ENCODE data around the gene RAB11A. TPM values are rescaled to one million over a fixed set of nuclear protein-coding genes. Genes with fewer than 3 reads are reported as not detected.

RAB11A gene
- total RNA-seq, 1 donor from 2014 or later: 151 TPM

DNA sequence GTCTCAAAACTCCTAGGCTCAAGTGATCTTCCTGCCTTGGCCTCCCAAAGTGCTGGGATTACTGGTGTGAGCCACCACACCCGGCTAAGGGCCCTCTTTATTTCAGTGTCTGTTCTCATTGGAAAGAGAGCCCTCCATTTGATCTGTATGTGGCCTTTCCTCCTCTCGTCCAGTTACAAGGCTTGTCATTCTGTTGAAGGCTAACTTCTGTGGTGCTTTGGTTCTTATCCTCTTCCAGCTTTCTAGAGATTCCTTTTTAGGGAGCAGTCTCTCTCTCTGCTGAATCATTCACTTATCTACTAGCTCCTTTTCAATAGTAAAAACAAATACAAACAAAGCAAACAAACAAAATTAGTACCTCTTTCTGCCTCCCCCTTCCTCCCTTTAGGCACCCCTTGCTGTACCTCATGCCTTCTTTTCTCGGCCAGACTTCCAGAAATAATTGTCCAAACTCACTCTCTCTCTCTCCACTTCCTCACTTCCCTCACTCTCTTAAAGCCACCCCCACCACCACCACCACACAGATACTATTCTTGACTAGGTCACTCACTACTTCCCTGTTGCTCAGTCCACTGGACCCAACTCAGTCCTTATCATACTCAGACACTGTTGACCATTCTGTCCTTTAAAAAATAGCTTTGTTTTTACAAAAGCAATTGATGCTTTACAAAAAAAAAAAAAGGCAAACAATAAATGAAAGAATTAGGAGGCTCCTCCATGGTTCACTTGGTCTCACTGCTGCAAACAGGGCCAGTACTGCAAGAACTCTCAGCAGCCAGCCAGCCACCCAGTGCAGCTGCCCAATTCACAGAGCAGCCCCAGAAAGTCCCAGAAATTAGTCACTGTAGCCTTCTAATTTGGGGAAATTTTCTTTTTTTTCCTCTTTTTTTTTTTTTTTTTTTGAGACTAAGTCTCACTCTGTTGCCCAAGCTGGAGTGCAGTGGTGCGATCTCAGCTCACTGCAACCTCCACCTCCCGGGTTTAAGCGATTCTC, 31.7 kb upstream of the RAB11A start:
- H3K9me3 ChIP-seq: no peaks in the 10 kb centered on the region
- intact Hi-C loops (cut with DNase I): no loop called here
- no peaks in the 10 kb centered on the region for H3K27me3 ChIP-seq
- no peak overlapping the region for H3K4me3 ChIP-seq
- TF ChIP-seq POLR2AphosphoS5 (IDR thresholded peaks at IDR 0.05; ENCODE audit: insufficient read depth in 1 of 2, low read depth in 1 of 2): no peak
- no peak for TF ChIP-seq CTCF (IDR thresholded peaks at IDR 0.05)
- no peak for TF ChIP-seq POLR2A (IDR thresholded peaks at IDR 0.05)
- peaks cover 25% of the 10 kb centered on the region for H3K4me1 ChIP-seq
- no peaks in the 10 kb centered on the region for H3K36me3 ChIP-seq
- DNase-seq (ENCODE audit: extremely low spot score in 2 of 2): no peak
- no peak overlapping the region for H3K27ac ChIP-seq

- Histone ChIP-seq H3K27me3 (no peaks in the 10 kb centered on the region), H3K4me3 (no peak overlapping the region), H3K36me3 (no peaks in the 10 kb centered on the region), H3K27ac (no peak overlapping the region), H3K4me1 (peaks cover 7% of the 10 kb centered on the region), H3K9me3 (no peaks in the 10 kb centered on the region)
- no peak for DNase-seq (ENCODE audit: extremely low spot score in 2 of 2)
- TF ChIP-seq CTCF (IDR thresholded peaks at IDR 0.05): no peak
- TF ChIP-seq POLR2A (IDR thresholded peaks at IDR 0.05): no peak
- intact Hi-C loops (cut with DNase I): no loop called here
Measured at GRCh38 chr15:65839354-65839901, 29.9 kb upstream of the RAB11A start.

GRCh38 chr15:65839985-65840384, 29.3 kb upstream of the RAB11A start:
- intact Hi-C loops (cut with DNase I): loop anchor here (5.0 kb wide), 1 partner anchor 1162 kb away; no protein-coding TSS in a partner anchor
- peaks cover 4% of the 10 kb centered on the region for H3K4me1 ChIP-seq
- no peak for DNase-seq (ENCODE audit: extremely low spot score in 2 of 2)
- no peaks in the 10 kb centered on the region for H3K9me3 ChIP-seq
- no peak overlapping the region for H3K27ac ChIP-seq
- H3K4me3 ChIP-seq: no peak overlapping the region
- no peaks in the 10 kb centered on the region for H3K36me3 ChIP-seq
- no peaks in the 10 kb centered on the region for H3K27me3 ChIP-seq
- TF ChIP-seq POLR2A (IDR thresholded peaks at IDR 0.05) (no peak), POLR2AphosphoS5 (IDR thresholded peaks at IDR 0.05; ENCODE audit: insufficient read depth in 1 of 2, low read depth in 1 of 2) (no peak), CTCF (IDR thresholded peaks at IDR 0.05) (no peak)

GRCh38 chr15:65841121-65841930, 28.0 kb upstream of the RAB11A start:
- Histone ChIP-seq H3K4me1 (peaks cover 4% of the 10 kb centered on the region), H3K9me3 (no peaks in the 10 kb centered on the region), H3K27ac (no peak overlapping the region), H3K36me3 (no peaks in the 10 kb centered on the region), H3K4me3 (no peak overlapping the region), H3K27me3 (no peaks in the 10 kb centered on the region)
- DNase-seq (ENCODE audit: extremely low spot score in 2 of 2): no peak
- TF ChIP-seq POLR2A (IDR thresholded peaks at IDR 0.05) (no peak), CTCF (IDR thresholded peaks at IDR 0.05) (no peak), POLR2AphosphoS5 (IDR thresholded peaks at IDR 0.05; ENCODE audit: insufficient read depth in 1 of 2, low read depth in 1 of 2) (no peak)
- intact Hi-C loops (cut with DNase I): loop anchor here (5.0 kb wide), 1 partner anchor 1161 kb away; no protein-coding TSS in a partner anchor
